Tibial artery (tissue), 4 donors: ENCODE measurements around the gene SLC22A16.

Experiments
- DNase-seq, 2 donors: peaks; one replicate each; pipeline ENCODE4 v3.0.0-alpha.2; 2019
- H3K27ac ChIP-seq, 2 donors: fragments of 200-600 bp; sonication (generic) in 1 of 2; 1 replicate in 1 of 2; 2 replicates in 1 of 2; pipeline ENCODE4 v1.5.1; 2018 to 2019; ENCODE audit warnings: mild to moderate bottlenecking in 1 of 2
- H3K27me3 ChIP-seq, 2 donors: fragments of 200-600 bp; sonication (generic) in 1 of 2; one replicate each; pipeline versions ENCODE4 v1.5.1 to v1.6.0; 2016 to 2019
- H3K36me3 ChIP-seq, 3 donors: fragments of 200-600 bp; sonication (generic) in 2 of 3; one replicate each; pipeline ENCODE4 v1.5.1; 2016 to 2019; ENCODE audit warnings: mild to moderate bottlenecking in 2 of 3
- H3K4me1 ChIP-seq, 4 donors: fragments of 200-600 bp; sonication (generic) in 2 of 4; 1 replicate in 3 of 4; 2 replicates in 1 of 4; pipeline ENCODE4 v1.5.1; 2016 to 2019
- H3K4me3 ChIP-seq, 2 donors: fragments of 200-600 bp; sonication (generic) in 1 of 2; 1 replicate in 1 of 2; 2 replicates in 1 of 2; pipeline ENCODE4 v1.5.1; 2018 to 2019; ENCODE audit warnings: mild to moderate bottlenecking in 2 of 2
- H3K9me3 ChIP-seq, 3 donors: fragments of 200-600 bp; sonication (generic) in 1 of 3; one replicate each; pipeline ENCODE4 v1.5.1; 2016 to 2019
- intact Hi-C: fragments of 100-400 bp; cut with DNase I; formaldehyde crosslinking; loops from one replicate; pipeline ENCODE4 v1.15.0; 2023; ENCODE audit warnings: low total_unique reads
- TF ChIP-seq, protein P1 (sequence below), 2 experiments: fragments of 200-600 bp in 1 of 2; fragments of 450-650 bp in 1 of 2; IDR thresholded peaks; one replicate each; pipeline ENCODE4 v1.5.1; 2017 to 2019; ENCODE audit warnings: antibody characterized with exemption in 2 of 2, mild to moderate bottlenecking in 1 of 2, moderate library complexity in 1 of 2

Gene SLC22A16, protein sequence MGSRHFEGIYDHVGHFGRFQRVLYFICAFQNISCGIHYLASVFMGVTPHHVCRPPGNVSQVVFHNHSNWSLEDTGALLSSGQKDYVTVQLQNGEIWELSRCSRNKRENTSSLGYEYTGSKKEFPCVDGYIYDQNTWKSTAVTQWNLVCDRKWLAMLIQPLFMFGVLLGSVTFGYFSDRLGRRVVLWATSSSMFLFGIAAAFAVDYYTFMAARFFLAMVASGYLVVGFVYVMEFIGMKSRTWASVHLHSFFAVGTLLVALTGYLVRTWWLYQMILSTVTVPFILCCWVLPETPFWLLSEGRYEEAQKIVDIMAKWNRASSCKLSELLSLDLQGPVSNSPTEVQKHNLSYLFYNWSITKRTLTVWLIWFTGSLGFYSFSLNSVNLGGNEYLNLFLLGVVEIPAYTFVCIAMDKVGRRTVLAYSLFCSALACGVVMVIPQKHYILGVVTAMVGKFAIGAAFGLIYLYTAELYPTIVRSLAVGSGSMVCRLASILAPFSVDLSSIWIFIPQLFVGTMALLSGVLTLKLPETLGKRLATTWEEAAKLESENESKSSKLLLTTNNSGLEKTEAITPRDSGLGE

DNA sequence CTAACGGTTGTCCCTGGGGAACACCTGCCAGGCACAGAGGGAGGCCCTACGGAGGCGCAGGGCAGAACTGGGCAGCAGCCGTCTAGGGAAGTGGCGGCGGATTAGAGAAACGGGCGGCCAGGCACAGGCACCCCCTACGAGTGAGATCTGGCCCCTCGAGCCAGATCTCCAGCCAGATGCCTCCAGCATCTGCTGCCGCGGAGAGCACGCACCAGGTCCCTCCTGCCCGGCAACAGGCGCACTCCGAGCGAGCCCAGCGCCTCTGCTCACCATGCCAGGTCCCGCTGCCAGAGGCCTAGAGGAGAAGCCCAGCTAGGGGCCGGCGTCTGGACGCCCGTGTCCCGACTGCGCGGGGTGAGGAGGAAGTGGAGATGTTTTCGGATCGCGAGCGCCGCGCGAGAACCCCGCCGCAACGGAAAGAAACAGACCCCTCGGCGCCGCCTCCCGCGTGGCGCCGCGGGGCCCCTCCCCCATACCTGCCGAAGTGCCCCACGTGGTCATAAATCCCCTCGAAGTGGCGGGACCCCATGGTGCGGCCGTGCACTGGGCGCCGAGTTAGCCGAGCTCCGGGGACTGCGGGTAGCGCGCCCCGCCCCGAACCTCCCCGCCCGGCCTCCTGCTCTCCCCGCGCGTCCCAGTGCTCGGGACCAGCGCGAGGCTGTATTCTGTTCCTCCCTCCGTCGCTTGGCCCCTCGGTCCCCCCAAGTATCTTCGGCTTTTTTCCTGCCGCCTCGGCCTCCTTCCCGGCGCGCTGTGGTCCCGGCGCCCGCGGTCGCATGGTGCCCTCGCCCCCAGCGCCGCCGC lies at the start of gene SLC22A16:
SLC22A16 (minus strand) TSS at position 568 of the 804 bp plus-strand sequence; CDS start at position 529, 39 bp downstream.
- Histone ChIP-seq H3K9me3 (no peaks in the 10 kb centered on the region), H3K27me3 (peaks cover 0 to 30% of the 10 kb centered on the region in 2 donors), H3K36me3 (no peaks in the 10 kb centered on the region), H3K4me1 (peaks cover 0 to 10% (median 7%) of the 10 kb centered on the region in 4 donors), H3K4me3 (peak within 1 kb of the TSS; percentile 16 to 49), H3K27ac (no peak within 1 kb of the TSS)
- no peak for DNase-seq
- TF ChIP-seq, protein P1, sequence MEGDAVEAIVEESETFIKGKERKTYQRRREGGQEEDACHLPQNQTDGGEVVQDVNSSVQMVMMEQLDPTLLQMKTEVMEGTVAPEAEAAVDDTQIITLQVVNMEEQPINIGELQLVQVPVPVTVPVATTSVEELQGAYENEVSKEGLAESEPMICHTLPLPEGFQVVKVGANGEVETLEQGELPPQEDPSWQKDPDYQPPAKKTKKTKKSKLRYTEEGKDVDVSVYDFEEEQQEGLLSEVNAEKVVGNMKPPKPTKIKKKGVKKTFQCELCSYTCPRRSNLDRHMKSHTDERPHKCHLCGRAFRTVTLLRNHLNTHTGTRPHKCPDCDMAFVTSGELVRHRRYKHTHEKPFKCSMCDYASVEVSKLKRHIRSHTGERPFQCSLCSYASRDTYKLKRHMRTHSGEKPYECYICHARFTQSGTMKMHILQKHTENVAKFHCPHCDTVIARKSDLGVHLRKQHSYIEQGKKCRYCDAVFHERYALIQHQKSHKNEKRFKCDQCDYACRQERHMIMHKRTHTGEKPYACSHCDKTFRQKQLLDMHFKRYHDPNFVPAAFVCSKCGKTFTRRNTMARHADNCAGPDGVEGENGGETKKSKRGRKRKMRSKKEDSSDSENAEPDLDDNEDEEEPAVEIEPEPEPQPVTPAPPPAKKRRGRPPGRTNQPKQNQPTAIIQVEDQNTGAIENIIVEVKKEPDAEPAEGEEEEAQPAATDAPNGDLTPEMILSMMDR (IDR thresholded peaks at IDR 0.05), result no peak
- intact Hi-C loops, result no loop called here

DNA sequence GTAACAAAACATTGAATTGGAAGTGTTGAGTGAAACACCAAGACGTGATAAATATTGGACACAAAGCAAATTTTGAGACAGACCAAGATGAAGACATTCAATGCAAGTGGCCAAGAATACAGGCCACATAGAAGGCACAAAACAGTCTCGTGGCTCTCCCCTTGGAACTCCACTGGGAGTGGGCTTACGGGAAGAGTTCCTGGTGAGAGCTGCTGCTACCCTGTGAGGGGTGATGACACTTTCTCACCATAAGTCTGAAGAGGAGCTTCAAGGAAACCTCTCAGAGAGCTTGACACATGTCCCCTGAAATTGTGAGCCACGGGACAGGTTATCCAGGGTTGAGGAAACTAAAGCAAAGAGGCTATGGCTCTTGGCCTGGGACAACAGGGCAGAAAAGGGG lies 48.6 kb upstream of the SLC22A16 start:
- no peaks in the 10 kb centered on the region for H3K36me3 ChIP-seq
- no peak overlapping the region for H3K4me3 ChIP-seq
- H3K9me3 ChIP-seq, result peaks cover 0 to 4% (median 0%) of the 10 kb centered on the region in 3 donors
- intact Hi-C loops, result loop anchor here (10.0 kb wide), 1 partner anchor 420 kb away; no protein-coding TSS in a partner anchor
- no peak overlapping the region for H3K27ac ChIP-seq
- H3K27me3 ChIP-seq, result no peaks in the 10 kb centered on the region
- peaks cover 0 to 7% (median 3%) of the 10 kb centered on the region in 4 donors for H3K4me1 ChIP-seq
- TF ChIP-seq, protein P1 (IDR thresholded peaks at IDR 0.05), result no peak
- DNase-seq, result no peak

DNA sequence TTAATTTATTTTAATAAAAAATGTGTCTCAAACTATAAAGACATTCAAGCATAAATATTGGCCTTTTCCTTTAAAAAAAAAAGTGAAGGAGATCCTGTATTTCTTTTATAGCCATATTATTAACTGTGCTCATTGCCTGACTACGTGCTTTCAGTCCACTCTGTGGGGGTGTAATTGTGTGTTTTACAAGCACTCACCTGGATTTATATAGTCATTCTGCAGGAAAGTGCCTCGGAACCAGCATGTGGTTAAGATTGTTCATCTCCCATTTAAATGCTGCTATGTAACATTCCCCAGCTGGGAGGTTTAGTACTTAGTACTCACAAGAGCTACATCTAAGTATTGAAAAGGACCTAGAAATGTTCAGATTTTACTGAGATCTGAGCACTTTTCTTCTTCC lies 47.9 kb upstream of the SLC22A16 start:
- DNase-seq, result no peak
- Histone ChIP-seq H3K27me3 (no peaks in the 10 kb centered on the region), H3K9me3 (no peaks in the 10 kb centered on the region), H3K4me1 (peaks cover 0 to 7% (median 3%) of the 10 kb centered on the region in 4 donors), H3K27ac (no peak overlapping the region), H3K4me3 (no peak overlapping the region), H3K36me3 (no peaks in the 10 kb centered on the region)
- TF ChIP-seq, protein P1 (IDR thresholded peaks at IDR 0.05), result no peak
- intact Hi-C loops, result loop anchor here (10.0 kb wide), 1 partner anchor 420 kb away; no protein-coding TSS in a partner anchor

DNA sequence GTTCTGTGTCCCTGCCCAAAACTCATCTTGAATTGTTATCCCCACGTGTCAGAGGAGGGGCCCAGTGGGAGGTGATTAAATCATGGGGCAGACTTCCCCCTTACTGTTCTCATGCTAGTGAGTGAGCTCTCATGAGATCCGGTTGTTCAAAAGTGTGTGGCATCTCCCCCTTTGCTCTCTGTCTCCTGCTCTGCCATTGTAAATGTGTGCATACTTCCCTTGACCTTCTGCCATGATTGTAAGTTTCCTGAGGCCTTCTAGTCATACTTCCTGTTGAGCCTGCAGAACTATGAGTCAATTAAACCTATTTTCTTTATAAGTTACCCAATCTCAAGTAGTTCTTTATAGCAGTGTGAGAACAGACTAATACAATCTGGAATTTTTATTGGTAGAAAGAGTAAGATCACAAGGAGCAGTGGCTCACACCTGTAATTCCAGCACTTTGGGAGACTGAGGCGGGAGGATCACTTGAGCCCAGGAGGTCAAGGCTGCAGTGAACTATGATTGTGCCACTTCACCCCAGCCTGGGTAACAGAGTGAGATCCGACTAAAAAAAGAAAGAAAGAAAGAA lies 47.1 kb upstream of the SLC22A16 start:
- intact Hi-C loops, result loop anchor here (10.0 kb wide), 1 partner anchor 421 kb away; no protein-coding TSS in a partner anchor
- TF ChIP-seq, protein P1 (IDR thresholded peaks at IDR 0.05), result no peak

DNA sequence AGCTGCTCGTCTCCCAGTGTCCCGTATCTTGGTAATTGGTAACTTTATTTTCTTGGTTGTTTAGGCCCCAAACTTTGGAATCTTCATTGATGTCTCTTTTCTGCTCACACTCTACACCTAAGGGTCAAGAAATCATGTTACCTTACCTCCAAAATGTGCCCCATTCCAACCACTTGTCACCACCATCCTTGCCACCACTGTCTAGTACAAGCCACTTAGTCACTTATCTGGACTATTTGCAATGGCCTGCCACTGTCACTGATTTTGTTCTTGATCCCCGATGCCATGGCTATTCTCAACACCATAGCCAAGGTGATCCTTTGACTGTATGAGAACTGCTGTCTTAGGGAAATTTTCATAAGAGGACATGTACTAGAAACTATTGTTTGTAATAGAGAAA lies 46.0 kb upstream of the SLC22A16 start:
- no peak for DNase-seq
- Histone ChIP-seq H3K9me3 (no peaks in the 10 kb centered on the region), H3K4me3 (no peak overlapping the region), H3K27me3 (peaks cover 0 to 4% of the 10 kb centered on the region in 2 donors), H3K27ac (no peak overlapping the region), H3K4me1 (no peaks in the 10 kb centered on the region), H3K36me3 (no peaks in the 10 kb centered on the region)
- TF ChIP-seq, protein P1 (IDR thresholded peaks at IDR 0.05), result no peak
- intact Hi-C loops, result loop anchor here (10.0 kb wide), 1 partner anchor 422 kb away; no protein-coding TSS in a partner anchor

More for the DNA sequence above, 47.1 kb upstream of the SLC22A16 start:
- no peak overlapping the region for H3K27ac ChIP-seq
- no peak overlapping the region for H3K4me3 ChIP-seq
- H3K36me3 ChIP-seq, result no peaks in the 10 kb centered on the region
- no peaks in the 10 kb centered on the region for H3K9me3 ChIP-seq
- no peaks in the 10 kb centered on the region for H3K27me3 ChIP-seq
- H3K4me1 ChIP-seq, result peaks cover 0 to 6% (median 2%) of the 10 kb centered on the region in 4 donors
- DNase-seq, result no peak
